Activated CD4-positive, alpha-beta T cell treated with anti-CD3 and anti-CD28 coated beads, Interleukin-2, Interleukin-4, amounts not matched to agents 100 ng/mL and 50 ng/mL, durations not matched to agents 16 hours and 8 hours (primary cell): ENCODE measurements around the gene CCDC192.

Source experiments
- DNase-seq: peaks from one replicate; pipeline ENCODE4 v3.0.0-alpha.2; 2020; ENCODE audit warnings: low spot score

Gene CCDC192

DNA sequence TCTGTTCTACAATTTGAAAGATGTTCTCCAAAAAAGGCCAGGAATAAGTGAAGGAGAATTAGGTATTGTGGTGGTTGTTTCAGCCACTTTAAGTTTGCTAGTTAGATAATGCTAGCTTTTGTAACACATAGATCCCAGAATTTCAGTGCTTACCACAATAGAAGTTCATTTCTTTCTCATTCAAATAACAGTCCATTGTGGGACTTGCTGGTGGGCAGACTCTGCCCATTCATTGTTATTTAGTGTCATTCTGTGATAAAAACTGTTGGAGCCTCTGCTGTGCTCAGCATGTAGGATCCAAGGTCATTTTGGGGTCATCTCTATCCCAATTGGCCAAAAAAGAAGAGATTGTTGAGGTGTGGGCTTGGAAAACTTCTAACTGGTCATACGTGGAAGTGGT is 106.8 kb downstream of the CCDC192 start:
- DNase-seq: no peak

GRCh38 chr5:127810707-127811490 is 107.7 kb downstream of the CCDC192 start:
- DNase-seq: no peak

DNA sequence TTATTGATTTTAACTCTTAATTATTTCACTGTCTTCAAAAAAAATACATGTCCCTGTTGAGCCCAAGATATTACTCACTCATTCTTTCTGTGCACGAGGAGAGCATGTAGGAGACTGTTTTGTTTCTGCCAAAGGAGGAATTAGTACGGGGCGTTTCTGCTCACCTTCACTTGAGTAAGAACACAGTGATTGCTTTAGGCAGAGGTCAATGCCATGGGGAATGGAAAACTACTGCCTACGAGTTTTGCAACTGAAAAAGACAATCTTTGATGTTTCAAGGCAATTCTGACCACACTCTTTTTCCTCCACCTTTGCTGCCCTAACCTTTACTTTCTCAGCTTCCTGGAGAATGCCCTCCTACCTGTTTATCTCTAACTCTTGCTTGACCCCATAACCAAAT is 109.4 kb downstream of the CCDC192 start:
- DNase-seq: no peak

DNA sequence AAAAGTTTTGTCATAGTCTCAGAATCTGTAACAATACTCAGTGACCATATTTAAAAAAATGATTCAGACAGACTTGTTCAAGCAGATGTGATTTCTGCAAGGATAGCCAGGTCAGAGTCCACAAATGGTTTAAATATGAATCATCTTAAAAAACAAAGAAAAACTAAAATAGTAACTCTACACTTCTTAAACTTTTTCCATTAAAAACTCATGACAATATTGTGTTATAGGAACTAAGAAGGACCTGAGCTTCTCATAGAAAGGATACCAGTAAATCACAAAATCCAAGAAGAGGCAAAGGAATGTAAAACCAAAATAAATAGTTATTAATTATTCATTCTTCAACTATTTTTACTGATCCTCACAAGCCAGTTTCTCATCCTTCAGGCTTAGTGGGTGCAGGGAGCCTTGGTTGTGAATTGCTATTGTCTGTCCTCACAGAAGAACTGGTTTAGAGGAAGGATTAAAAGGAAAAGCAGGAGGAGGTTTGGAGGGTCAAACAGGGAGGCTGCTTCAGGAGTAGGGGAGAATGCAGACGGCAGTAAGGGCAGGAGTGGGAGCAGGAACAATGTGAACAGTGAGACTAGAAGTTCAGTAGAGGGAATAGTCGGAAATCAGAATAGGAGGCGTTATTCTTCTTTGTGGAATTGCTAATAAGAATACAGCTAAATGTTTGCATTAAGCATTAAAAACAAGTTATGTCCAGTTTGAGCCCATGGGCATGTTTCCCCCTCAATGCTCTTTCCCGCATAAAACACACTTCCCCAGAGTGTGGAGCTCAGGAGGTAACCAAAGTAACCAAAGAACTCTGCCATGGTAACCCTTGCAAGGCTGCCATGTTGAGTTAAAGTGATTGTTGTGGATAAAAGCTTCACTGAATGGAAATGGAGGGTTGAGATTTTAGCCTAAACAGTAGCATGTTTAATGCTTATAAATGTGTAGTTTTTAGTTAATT is 110.7 kb downstream of the CCDC192 start:
- no peak for DNase-seq

- DNase-seq: no peak
These were observed 111.4 kb downstream of the CCDC192 start for GRCh38 chr5:127814588-127814973.

- no peak for DNase-seq
These were observed 117.8 kb downstream of the CCDC192 start for GRCh38 chr5:127820910-127821553.

DNA sequence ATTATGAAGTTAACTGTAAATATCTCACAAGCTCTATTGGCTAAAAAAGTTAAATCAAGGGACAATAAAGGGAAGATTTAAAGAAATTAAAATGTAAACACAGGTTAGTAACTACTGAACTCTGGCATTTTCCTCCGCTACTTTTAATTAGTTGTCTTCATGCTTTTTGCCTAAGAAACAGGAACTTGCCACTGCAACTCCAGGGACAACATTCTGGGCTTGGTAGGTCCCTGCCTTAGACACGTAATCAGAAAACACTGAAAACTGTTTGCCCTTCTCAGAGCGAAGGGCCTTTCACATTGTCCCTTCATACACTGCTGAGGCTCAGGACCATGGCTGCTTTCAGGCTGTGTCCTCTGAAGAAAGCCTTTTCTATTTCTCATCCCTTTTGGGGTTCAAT is 118.7 kb downstream of the CCDC192 start:
- no peak for DNase-seq

- DNase-seq: no peak
These were observed 120.9 kb downstream of the CCDC192 start for GRCh38 chr5:127824126-127824525.

DNA sequence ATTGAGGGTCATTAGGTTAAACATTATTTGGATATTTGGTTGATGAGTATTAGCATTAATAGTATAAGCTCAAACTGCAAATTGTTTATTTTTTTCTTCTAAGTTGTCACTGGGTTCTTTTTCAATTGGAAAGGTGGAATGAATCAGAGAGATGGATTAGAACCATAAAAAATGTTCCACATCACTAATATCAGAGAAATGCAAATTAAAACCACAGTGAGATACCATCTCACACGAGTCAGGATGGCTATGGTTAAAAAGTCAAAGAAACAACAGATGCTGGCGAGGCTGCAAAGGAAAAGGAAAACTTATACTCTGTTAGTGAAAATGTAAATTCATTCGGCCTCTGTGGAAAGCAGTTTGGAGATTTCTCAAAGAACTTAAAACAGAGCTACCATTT is 122.8 kb downstream of the CCDC192 start:
- no peak for DNase-seq

GRCh38 chr5:127827451-127827850 is 124.3 kb downstream of the CCDC192 start:
- DNase-seq: no peak

- no peak for DNase-seq
These were observed 127.0 kb downstream of the CCDC192 start for GRCh38 chr5:127830157-127830556.

- no peak for DNase-seq
These were observed 127.8 kb downstream of the CCDC192 start for GRCh38 chr5:127830829-127831598.

DNA sequence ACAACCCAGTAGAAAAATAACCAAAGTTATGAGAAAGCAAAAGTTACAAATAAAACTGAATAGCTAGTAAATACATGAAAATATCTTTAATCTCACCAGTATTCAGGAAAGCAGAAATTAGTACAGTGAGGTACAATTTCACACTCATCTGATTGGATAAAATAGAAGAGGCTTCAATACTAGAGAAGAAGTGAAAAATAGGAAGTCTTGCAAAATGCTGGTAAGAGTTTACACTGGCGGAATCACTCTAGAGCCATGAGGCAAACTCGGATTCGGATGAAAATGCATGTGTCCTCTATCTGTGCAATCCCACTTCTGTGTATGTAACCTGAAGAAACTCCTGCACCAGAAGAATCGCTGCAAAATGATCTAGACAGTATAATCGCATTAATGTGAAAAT is 128.9 kb downstream of the CCDC192 start:
- no peak for DNase-seq

DNA sequence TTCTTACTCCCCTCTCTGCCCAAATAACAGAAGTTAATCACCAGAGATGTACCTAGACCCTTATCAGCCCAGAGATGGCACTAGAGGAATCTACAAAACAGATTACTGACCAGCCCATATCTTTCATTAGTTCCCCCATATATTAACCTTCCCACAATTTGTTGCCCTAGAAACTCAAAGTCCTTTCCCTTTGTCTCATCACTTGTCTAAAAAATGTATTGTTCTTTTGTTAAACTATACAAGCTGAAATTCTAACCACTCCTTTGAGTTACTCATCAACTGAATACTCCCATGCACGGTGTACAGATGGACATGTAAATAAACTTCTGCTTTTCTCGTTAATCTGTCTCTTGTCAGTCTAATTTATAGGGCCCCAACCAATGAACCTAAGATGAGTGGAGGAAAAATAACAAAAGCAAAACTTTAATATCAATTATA is 130.9 kb downstream of the CCDC192 start:
- DNase-seq: no peak

DNA sequence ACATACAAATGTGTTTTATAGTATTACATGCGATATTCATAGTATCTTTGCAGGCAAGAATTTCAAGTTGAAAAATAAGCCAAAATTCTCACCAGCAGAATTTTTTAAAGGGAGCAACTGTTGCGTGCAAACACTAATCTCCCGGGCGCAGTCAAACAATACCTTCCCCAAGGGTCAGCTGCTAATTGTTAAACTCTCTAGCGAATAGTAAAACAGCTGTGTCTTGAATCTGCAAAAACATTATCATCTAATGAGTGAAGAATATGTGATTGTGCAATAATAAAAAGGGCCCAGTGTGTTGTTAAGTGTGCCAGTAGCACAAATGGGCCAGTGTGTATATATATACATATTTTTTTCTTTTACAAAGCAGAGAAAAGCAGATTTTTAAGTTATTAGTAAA is 131.4 kb downstream of the CCDC192 start:
- DNase-seq: no peak

GRCh38 chr5:127838661-127839060 is 135.5 kb downstream of the CCDC192 start:
- peak; percentile 11 for DNase-seq

- no peak for DNase-seq
These were observed 135.9 kb downstream of the CCDC192 start for GRCh38 chr5:127839072-127839471.

GRCh38 chr5:127839496-127840197 is 136.5 kb downstream of the CCDC192 start:
- DNase-seq: no peak

DNA sequence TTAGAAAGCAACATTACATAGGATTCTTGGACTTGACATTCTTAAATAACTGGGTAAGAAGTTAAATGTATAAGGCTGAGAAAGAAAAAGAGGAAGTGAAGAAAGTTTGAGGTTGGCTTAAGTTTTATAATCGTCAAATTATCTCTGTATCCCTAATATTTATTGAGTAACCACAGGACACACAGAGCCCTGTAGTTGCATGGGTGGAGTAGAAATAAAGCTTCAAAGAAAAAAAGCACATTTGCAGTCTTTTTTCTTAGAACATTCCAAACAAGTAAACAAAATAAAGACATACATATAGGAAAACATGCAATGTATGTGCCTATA is 137.0 kb downstream of the CCDC192 start:
- DNase-seq: no peak

- DNase-seq: no peak
These were observed 137.6 kb downstream of the CCDC192 start for GRCh38 chr5:127840809-127841208.

DNA sequence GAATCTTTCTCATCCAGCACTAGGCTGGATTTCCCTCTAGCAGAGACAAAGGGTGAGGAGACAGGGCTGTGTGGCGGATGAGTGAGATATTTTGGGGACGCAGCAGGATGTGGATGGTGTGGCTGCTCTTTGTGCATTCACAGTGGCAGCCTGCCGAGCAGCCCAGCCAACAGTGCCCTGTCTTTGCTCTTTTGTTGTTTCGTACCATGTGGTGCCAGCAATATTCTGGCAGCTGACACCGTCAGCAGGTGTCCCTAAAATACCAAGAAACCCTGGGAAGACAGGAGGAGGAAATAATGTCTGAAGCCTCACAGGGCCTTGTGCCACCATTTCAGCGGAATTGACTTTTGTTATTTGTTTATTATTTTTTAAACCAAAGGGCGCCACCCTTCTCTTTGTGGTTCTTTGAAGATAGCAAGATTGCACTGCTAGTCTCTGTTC is 141.4 kb downstream of the CCDC192 start:
- DNase-seq: no peak
